OCI-LY3 (cell line): ENCODE data around the gene CAMK1G.

Experiments
- H2AFZ ChIP-seq: fragments of 200-600, 300-600 bp; shearing (Covaris generic); 2 replicates; pipeline ENCODE4 v1.6.0; 2014; ENCODE audit warnings: antibody characterized with exemption, low read depth, low read length
- H3K27ac ChIP-seq: fragments of 200-600, 300-600 bp; sonication (generic); 2 replicates; pipeline ENCODE4 v1.5.1; 2014; ENCODE audit warnings: mild to moderate bottlenecking, low read length, moderate library complexity, mixed read lengths
- H3K27me3 ChIP-seq: fragments of 200-600, 300-600 bp; sonication (generic); 2 replicates; pipeline ENCODE4 v1.6.1; 2014; ENCODE audit warnings: low read depth, low read length, mixed read lengths
- H3K36me3 ChIP-seq: fragments of 200-600, 300-600 bp; sonication (generic); replicated peaks from 2 replicates; pipeline ENCODE3; 2014; ENCODE audit warnings: low read depth, low read length, mixed read lengths
- H3K4me1 ChIP-seq: fragments of 300-600, 200-600 bp; sonication (generic); 2 replicates; pipeline ENCODE4 v1.6.1; 2014; ENCODE audit warnings: low read length, mixed read lengths
- H3K4me2 ChIP-seq: fragments of 200-600, 300-600 bp; sonication (generic); 2 replicates; pipeline ENCODE4 v1.6.1; 2014; ENCODE audit warnings: low read length, mixed read lengths
- H3K4me3 ChIP-seq: fragments of 300-600, 200-600 bp; sonication (generic); 2 replicates; pipeline ENCODE4 v1.5.1; 2014; ENCODE audit warnings: antibody characterized with exemption, mild to moderate bottlenecking, low read length, moderate library complexity
- H3K79me2 ChIP-seq: fragments of 300-600, 200-600 bp; shearing (Covaris generic); 2 replicates; pipeline ENCODE4 v1.6.1; 2014; ENCODE audit warnings: mild to moderate bottlenecking, low read length, mixed read lengths
- H3K9ac ChIP-seq: fragments of 300-600, 200-600 bp; shearing (Covaris generic); 2 replicates; pipeline ENCODE4 v1.6.0; 2014; ENCODE audit warnings: mild to moderate bottlenecking, low read length, moderate library complexity
- H3K9me3 ChIP-seq: fragments of 200-600, 300-600 bp; shearing (Covaris generic); 2 replicates; pipeline ENCODE4 v1.6.1; 2014; ENCODE audit warnings: low read length, mixed read lengths; ENCODE audit not compliant: insufficient read depth
- H4K20me1 ChIP-seq: fragments of 200-600, 300-600 bp; sonication (generic); 2 replicates; pipeline ENCODE4 v1.6.1; 2016; ENCODE audit warnings: low read length, mixed read lengths; ENCODE audit not compliant: insufficient read depth
- EZH2phosphoT487 ChIP-seq: fragments of 200-600 bp; shearing (Covaris generic); IDR thresholded peaks from 2 replicates; pipeline ENCODE4 v1.6.1; 2018; ENCODE audit warnings: antibody characterized with exemption, mixed run types, low read depth
- TF ChIP-seq, protein P1 (sequence below): fragments of 200-600, 300-600 bp; sonication (generic); IDR thresholded peaks from 2 replicates; pipeline ENCODE4 v1.5.1; 2014; ENCODE audit warnings: antibody characterized with exemption, low read length, low read depth

The CAMK1G gene

DNA sequence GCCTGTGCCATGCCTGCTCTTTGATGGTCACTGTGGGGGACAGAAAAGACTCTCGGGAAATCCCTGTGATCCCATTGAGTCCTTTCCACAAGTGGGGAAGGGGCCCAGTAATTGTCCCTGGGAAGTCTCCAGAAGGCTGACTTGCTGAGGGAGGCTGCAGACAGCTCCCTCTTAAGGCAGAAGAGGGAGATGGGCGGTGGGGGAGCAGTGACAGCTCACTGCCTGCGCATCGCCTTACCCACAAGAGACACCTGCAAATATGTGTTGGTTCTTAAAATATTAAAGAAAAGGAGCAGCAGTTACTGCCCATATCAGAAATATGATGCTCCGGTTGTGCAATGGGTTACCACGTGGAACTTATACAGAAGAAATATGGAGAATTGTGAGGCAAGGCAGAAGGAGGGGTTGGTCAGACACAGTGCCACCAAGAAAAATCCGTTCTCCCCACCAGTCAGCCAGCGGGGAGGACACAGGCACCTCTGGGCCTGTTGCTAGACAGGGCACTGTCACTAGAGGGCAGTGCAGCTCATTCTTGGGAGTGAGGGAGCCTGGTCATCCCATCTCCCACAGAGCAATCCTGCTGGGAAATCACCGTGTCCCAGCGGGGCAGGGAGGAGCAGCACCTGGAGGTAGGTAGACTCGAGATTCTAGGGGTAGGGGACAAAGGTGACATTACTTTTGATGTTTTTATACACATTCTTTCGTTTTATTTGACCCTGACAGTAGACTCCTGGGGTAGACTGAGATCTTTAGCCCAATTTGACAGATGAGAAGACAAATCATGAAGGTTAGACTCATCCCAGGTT, 6.9 kb upstream of the CAMK1G start:
- Histone ChIP-seq H3K9me3 (no peaks in the 10 kb centered on the region), H3K9ac (no peak overlapping the region), H2AFZ (no peak overlapping the region), H3K27ac (no peak overlapping the region), H3K79me2 (no peaks in the 10 kb centered on the region), H4K20me1 (no peaks in the 10 kb centered on the region), H3K27me3 (peaks cover 84% of the 10 kb centered on the region), H3K36me3 (no peaks in the 10 kb centered on the region), H3K4me3 (no peak overlapping the region), H3K4me1 (peaks cover 20% of the 10 kb centered on the region), H3K4me2 (no peak overlapping the region)
- TF ChIP-seq EZH2phosphoT487, result no peak
- TF ChIP-seq, protein P1, sequence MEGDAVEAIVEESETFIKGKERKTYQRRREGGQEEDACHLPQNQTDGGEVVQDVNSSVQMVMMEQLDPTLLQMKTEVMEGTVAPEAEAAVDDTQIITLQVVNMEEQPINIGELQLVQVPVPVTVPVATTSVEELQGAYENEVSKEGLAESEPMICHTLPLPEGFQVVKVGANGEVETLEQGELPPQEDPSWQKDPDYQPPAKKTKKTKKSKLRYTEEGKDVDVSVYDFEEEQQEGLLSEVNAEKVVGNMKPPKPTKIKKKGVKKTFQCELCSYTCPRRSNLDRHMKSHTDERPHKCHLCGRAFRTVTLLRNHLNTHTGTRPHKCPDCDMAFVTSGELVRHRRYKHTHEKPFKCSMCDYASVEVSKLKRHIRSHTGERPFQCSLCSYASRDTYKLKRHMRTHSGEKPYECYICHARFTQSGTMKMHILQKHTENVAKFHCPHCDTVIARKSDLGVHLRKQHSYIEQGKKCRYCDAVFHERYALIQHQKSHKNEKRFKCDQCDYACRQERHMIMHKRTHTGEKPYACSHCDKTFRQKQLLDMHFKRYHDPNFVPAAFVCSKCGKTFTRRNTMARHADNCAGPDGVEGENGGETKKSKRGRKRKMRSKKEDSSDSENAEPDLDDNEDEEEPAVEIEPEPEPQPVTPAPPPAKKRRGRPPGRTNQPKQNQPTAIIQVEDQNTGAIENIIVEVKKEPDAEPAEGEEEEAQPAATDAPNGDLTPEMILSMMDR, result peak; percentile 99

DNA sequence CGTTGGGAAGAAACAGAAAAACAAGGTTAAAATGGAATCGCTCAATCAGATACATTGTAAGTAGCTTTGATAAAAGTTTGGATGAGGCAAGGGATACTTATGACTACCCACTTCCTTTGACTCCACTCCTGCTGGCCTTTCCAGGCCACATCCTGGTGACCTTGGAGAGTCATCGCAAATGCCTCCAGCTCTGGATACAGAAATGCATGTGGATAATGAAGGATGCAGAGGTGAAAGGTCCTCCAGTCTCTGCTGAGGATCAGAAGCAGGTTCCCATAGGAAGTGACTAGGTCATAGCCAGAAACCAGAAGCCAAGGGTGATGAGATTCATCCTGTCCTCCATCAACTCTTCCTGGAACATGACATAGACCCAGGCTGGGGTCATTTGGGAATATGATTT, 6.2 kb upstream of the CAMK1G start:
- peaks cover 80% of the 10 kb centered on the region for H3K27me3 ChIP-seq
- H3K27ac ChIP-seq, result no peak overlapping the region
- no peak overlapping the region for H3K4me2 ChIP-seq
- H3K79me2 ChIP-seq, result no peaks in the 10 kb centered on the region
- no peaks in the 10 kb centered on the region for H3K9me3 ChIP-seq
- H3K36me3 ChIP-seq, result no peaks in the 10 kb centered on the region
- H4K20me1 ChIP-seq, result no peaks in the 10 kb centered on the region
- no peak overlapping the region for H2AFZ ChIP-seq
- peaks cover 12% of the 10 kb centered on the region for H3K4me1 ChIP-seq
- H3K4me3 ChIP-seq, result no peak overlapping the region
- no peak for TF ChIP-seq EZH2phosphoT487
- H3K9ac ChIP-seq, result no peak overlapping the region

DNA sequence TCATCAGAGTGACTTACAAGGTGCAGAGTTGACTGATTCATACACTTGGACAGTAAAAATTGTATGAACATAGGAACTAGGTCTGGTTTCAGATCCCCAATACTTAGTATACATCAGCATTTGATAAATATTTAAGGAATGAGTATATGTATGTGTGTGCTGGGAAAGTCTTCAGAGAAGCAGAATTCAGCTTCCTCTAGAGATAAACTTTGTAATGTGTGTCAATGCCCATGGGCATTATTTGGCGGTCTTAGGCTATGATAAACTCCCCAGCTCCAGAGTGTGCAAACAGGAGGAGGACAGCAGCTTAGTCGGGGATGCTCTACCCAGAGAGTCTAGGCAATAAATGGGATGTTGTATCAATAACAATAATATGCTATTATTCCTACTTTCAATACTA, 2.9 kb upstream of the CAMK1G start:
- H3K27ac ChIP-seq, result no peak overlapping the region
- H3K27me3 ChIP-seq, result peaks cover 77% of the 10 kb centered on the region
- no peak for TF ChIP-seq EZH2phosphoT487
- TF ChIP-seq, protein P1, result no peak
- H3K4me2 ChIP-seq, result peak overlapping the region; percentile 43
- no peaks in the 10 kb centered on the region for H3K79me2 ChIP-seq
- H3K4me1 ChIP-seq, result peaks cover 12% of the 10 kb centered on the region
- H3K36me3 ChIP-seq, result no peaks in the 10 kb centered on the region
- H3K9ac ChIP-seq, result no peak overlapping the region
- H3K9me3 ChIP-seq, result no peaks in the 10 kb centered on the region
- H3K4me3 ChIP-seq, result no peak overlapping the region
- no peak overlapping the region for H2AFZ ChIP-seq
- H4K20me1 ChIP-seq, result no peaks in the 10 kb centered on the region

DNA sequence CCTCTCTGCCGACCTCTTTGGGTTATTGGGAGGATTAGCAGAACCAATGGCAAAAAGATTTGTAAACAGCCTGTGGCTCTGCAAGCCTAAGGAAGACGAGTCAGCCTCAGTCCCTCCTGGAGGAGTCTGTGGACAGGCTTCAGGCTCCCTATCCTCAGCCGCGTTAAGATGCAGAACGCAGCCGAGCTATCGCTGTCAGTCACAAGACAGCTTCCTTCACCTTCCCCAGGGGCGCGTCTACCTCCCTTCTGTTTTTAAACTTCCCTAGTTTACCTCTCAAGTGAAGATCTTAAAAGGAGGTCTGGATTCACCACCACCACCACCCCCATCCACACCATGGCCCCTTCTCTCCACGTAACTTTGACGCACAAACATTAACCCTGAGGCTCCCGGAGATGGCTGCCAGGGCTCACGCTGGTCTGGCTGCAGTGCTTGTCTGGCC, 738 bp downstream of the CAMK1G start:
- Histone ChIP-seq H3K4me3 (no peak overlapping the region), H3K27ac (no peak overlapping the region), H4K20me1 (no peaks in the 10 kb centered on the region), H3K79me2 (no peaks in the 10 kb centered on the region), H3K4me2 (no peak overlapping the region), H2AFZ (no peak overlapping the region), H3K4me1 (peaks cover 12% of the 10 kb centered on the region), H3K9me3 (no peaks in the 10 kb centered on the region), H3K9ac (no peak overlapping the region), H3K27me3 (peaks cover 59% of the 10 kb centered on the region), H3K36me3 (no peaks in the 10 kb centered on the region)
- TF ChIP-seq, protein P1, result no peak
